HG02571 (cell line): ENCODE data around the gene CPSF3.

Experiments used
- ATAC-seq: cut with Tn5 transposase; IDR thresholded peaks from one replicate; pipeline ENCODE4 v1.9.1; 2021; ENCODE audit warnings: mild to moderate bottlenecking, moderate library complexity; ENCODE audit not compliant: unreplicated experiment

The CPSF3 gene

DNA sequence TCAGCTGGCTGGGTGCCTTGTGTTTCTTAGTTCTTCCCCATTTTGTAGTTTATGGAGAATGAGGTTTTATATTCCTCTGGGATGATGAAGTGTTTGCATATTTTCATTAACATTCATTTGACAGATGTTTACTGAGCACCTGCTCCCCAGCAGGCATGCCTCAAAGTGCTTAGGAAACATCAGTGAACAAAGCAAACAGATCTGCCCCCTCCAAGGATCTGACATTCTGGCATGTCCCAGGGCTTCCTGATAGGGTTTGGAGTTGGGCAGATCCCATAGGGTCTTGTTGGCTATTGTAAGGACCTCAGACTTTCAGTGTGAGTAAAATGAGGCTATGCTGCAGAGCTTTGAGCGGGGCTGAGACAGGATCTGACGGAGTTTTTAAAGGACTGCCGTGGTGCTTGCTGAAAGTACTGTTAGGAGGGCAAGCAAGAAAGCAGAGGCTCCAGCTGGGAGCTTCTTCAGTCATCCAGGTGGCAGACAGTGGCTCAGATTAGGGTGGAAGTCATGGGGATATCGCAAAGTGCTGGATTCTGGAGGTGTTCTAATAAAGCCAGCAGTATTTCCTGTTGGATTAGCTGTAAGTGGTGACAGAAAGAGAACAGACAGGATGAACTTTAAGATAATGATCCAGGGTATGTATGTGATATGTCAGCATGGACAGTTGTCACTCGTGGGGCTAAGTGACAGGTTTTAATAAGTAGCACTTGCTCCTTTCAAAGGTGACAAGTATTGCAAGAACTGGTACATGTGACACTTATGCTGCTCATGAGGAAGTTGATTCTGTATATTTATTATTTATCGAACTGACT is 39.6 kb downstream of the CPSF3 start:
- no peak for ATAC-seq

DNA sequence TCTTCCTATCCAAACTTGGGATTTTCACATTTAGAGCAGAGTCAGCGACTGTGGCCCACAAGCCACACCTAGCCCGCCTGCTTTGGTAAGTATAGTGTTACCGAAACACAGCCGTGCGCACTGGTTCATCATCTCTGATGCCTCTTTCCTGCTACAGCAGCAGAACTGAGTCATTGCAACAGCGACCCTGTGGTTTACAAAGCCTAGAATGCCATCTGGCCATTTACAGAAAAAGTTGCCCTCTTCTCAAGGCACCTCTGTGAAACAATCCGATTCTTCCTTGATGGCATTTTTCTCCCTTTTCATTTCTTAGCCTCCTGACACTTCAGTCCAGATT is 40.2 kb downstream of the CPSF3 start:
- no peak for ATAC-seq

DNA sequence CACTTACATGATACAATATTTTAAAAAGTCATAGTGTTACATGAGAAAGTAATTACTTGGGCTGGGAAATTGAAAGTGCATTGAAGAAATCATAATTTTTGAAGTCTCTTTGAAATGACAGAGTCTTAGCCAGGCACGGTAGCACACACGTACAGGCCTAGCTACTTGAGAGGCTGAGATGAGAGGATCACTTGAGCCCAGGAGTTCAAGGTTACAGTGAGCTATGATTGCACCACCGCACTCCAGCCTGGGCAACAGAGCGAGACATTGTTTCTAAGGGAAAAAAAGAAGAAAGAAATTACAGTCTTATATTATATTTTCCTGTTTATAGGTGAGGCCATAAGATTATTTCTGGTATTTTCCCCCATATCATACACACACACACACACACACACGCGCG is 41.7 kb downstream of the CPSF3 start:
- no peak for ATAC-seq

DNA sequence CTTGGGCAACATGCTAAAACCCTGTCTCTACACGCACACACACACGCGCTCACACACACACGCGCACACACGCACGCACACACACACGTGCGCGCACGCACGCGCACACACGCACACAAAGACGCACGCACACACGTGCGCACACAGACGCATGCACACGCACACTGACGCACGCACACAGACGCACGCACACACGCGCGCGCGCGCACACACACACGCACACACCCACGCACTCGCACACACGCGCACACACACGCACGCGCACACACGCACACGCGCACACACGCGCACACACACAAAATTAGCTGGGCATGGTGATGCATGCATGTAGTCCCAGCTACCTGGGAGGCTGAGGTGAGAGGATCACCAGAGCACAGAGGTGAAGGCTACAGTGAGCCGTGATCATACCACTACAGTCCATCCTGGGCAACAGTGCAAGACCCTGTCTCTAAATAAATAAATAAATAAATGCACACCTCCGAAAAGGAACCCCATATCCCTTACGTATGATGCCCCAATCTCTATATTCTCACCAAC is 42.8 kb downstream of the CPSF3 start:
- ATAC-seq, result no peak

DNA sequence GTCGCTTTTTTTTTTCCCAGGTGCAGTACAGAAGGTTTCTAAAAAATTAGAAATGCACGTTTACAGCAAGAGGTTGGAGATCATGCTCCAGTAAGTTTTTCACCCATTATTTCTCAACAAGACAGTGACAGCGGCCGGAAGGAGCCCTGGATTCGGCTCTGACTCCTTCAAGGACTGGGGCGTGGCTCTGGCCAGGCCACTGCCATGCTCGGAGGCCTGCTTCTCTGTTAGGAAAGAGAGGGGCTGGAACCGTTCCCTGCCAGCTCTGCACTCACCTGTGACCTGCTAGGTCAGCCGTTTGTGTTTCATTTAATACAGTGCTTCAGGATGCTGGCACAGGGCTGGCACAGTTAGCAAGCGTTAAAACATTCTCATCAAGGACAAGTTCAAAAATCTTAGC is 44.2 kb downstream of the CPSF3 start:
- ATAC-seq, result no peak

DNA sequence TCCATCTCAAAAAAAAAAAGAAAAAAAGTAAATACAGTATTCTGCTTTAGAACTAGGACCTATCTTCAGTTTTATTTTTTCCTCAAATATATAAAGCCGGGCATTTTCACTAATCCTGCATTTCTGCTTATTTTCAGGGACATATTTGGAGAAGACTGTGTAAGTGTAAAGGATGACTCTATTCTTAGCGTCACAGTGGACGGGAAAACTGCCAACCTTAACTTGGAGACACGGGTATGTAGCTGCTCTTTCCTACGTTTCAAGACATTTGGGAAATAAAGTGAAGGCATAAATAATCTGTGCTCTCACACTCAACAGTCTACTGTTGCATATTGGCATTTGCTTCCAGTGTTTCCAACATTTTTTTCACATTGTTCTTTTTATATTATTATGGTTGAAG is 47.8 kb downstream of the CPSF3 start:
- no peak for ATAC-seq

DNA sequence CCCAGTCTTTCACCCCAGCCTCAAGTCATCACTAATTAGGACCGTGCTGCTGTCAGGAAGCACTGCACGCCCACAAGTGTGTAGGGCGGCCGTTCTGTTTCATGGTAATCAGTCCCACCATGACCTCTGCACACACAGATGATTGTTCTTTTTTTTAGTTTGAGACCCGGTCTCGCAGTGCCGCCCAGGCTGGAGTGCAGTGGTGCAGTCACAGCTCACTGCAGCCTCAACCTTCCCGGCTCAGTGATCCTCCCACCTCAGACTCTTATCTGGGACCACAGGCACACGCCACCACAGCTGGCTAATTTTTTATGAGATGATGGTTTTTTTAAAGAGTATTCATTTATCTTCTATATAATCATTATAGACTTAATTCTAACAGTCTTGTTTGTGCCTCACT is 49.1 kb downstream of the CPSF3 start:
- no peak for ATAC-seq

DNA sequence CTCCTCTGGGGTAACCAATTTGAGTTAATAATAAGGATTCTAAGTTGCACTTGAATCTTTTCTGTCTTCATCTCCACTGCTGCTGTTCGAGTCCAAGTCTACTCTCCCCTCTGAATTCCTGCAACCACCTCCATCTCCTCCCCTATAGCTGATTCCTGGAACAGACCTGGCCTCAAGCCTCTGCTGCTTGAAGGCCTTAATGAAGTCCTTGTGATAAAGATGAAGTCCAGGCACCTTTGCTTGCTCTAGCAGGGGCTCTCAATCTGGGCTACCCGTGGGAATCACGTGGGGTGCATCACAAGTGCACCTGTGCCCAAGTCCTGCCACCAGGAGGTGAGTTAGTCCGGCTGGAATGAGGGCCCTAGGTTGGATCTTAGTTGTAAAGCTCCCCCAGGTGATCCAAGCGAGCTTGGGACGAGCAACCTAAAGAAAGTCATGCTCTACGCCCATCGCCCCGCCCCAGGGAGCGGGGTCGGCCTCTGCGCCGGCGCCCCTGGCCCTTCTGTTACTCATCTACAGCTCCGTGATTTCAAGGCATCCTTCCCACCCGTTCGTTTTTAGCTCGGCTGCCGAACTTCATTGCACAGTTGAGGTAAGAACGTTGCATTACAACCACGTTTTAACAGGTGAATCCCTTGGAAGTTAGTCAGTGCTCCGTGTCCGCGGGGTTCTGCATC is 50.0 kb downstream of the CPSF3 start:
- no peak for ATAC-seq

DNA sequence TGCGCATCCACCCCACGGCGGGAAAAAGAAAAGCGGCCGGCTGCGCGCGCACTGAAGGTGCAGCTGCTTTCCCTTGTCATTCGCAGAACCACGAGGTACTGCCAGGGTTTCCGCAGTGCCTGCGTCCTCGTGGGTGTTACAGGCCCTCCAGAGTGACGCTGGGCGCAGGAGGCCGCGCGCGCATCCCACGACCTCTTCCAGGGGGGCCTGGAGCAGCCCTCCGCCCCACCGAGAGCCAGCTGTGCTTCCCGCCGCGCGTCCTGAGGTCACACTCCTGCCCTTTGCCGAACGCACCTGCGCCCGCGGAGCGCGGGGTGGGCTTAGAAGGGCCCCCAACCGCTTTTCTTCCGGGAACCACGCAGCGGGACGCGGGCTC is 50.5 kb downstream of the CPSF3 start:
- peak; percentile 24 for ATAC-seq

DNA sequence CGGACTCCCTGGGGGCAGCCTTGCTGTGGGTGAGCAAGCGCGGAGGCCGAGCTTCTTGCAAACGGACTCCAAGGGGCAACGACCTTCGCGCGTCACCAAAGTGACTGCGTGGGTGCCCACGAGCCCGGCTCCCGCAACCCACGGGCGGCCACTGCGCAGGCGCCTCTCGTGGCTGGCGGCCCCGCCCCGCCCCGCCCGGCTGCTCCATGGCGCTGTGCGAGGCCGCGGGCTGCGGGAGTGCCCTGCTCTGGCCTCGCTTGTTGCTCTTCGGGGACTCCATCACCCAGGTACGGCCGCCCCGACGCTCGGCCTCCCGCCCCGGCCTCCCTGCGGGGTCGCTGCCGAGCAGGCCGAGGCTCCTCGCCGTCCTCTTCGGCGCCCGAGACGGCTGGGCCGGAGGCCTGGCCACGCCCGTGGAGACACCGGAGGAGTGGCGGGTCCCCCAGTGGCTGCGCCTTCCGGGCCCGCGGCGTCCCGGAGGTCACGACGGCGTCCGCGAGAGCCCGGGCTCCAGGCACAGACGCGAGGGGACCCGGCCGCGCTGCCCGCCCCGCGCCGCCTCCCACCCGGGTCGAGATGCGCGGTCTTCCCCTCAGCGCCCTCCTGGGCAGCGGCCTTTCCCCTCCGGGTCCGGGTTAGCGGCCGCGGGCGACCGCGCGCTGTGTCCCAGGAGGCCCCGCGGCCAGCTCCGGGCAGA is 51.1 kb downstream of the CPSF3 start, which contains the start of gene IAH1:
Gene IAH1, plus strand, starts transcription at position 191 of the 697 bp plus-strand sequence. Its CDS starts 16 bp downstream, at position 207.
- ATAC-seq, result peak; percentile 73

DNA sequence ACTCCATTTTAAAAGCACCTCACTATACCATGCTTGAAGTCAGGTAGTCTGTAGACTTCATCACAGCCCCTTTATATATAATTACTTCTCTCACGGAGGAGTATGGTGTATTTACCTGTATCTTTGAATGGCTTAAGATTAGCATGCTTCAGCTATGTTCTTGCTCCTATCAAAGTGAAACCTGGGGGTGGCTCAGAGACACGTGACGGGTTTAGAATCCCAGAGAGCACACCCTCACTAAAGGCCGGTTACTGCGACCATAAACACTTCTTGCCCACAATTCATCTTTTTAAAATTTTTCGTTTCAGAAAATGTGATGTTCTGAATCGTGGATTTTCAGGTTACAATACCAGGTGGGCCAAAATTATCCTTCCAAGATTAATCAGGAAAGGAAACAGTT is 54.5 kb downstream of the CPSF3 start:
- ATAC-seq, result no peak

DNA sequence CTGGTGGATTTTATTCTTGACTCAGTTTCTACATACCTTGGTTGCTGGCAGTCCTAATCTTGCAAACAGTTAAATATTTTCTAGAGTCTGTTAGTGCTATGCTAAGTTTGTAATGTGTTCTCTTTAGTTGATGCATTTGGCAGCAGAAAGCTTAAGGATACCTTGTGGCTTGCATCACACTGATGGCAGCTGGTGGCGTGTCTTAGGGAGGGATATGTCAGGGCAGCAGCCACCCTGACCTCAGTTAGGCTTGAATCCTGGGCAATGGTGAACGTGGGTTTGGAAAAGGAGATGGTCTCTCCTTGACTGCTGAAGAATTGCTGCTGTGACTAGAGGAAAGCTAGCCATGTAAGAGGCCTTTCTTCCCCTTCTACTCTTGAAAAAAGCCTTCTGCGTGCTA is 55.1 kb downstream of the CPSF3 start:
- ATAC-seq, result no peak

DNA sequence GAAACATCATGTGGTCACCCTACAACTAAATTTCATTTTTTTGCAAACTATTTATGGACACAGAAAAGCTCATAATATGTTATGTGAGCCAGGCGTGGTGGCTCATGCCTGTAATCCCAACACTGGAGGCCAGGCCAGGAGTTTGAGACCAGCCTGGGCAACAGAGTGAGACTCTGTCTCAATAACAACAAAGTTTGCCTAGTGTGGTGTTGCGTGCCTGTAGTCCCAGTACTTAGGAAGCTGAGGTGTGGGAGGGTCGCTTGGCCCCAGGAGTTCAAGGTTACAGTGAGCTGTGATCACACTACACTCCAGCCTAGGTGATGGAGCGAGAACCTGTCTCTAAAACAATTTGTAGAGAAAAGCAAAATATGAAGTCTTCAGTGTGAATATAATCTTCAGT is 56.7 kb downstream of the CPSF3 start:
- no peak for ATAC-seq

DNA sequence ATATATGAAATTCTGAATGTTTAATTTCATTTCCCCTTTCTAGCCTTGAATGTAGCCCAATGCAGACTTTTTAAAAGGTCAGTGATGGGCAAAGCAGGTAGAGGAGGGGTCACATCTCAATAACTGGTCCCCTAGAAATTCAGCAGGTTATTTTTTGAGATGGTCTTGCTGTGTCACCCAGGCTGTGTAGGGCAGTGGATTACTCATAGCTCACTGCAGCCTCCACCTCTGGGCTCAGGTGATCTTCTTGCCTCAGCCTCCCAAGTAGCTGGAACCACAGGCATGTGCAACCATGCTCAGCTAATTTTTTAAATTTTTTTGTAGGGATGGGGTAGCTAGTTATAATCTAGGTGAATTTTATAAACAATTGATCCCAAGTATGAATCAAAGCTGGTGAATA is 59.7 kb downstream of the CPSF3 start:
- ATAC-seq, result no peak

DNA sequence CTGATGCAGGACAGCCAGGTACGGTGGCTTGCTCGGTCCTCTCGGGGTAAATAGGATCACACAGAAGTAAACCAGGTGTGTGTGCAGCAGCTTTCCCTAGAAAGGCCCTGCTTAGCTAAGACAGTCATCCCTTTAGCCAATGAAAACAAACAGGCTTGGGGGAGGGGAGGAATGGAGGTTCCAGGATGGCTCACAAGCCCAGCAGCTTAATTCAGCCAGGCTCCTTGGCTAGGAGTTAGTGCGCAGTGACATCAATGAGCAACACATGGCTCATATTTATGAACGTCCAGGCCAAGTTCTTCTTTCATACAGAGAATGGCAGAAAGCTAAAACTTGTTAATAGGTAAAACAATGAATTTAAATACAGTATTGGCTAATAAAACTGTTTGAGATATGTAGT is 61.1 kb downstream of the CPSF3 start:
- no peak for ATAC-seq

DNA sequence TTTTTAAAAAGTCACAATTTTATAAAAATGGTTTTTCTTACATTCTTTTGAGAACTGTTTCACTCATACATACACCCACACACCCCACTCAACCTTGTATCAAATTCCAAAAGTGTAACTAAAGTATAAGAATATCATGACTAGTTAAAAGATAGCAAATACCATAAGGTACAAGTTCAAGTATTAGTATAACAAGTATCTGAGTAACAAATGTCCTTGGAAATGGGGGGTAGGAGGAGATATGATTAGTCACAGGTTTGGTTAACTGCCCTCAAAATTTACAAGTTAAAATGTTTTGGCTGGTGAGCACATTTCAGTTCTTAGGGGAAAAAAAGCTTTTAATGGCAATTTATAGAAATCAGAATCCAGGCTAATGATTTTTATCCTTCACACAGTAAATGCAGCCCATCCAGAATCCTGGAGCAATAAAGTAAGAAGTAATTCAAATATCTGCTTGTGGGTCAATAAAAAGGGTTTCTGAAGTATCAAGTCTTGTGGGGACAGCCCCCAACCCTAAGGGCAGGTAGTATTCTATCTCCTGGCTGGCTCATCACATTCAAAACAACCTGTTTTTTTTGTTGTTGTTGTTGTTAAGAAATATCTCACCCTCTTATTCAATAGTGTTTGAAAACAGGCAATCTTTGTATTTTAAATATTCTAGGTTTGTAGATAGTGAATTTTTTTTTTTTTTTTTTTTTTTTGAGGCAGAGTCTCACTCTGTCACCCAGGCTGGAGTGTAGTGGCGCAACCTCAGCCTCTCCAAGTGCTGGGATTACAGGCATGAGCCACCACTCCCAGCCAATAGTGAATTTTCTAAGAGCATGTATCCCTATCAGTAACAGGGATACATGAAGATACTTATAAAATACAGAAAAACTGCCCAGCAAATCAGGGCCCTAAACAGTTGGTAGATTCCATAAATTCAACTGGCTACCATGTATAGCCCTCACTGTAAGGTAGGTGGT is 65.4 kb downstream of the CPSF3 start:
- ATAC-seq, result no peak

DNA sequence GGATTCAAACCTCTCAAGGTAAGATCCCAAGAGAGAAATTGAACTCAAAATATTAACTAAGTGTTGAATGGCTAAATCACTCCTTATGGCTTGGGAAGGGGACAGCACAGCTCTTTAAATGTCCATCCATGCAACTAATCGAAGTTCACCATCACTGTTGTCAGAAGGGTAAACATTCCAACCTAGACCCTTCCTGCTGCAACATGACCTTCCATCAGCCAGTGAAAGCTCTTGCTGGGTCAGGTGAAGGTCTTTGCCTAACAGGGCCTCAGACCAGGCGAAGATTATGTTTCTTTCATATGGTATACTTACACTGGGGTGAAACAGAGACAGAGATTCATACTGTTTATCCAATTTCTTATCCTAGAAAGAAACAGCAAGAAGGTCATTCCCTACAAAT is 67.3 kb downstream of the CPSF3 start:
- ATAC-seq, result no peak

DNA sequence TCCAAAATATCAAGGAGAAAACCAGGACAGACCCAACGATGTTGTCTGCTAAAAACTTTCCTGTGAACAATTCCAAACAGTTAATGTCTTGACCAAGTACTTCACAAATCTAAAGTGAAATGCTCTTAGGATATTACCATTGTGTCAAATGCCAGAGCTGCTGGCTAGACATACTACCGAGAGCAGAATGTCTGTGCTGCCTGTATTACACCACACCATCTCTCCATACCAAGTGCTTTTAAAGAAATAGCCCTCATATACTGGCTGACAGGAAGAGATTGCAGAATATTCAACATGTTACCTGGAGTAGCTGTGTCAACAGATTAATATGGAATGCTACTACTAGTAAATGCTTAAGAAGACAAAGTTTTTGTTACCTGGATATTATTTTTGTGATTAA is 69.5 kb downstream of the CPSF3 start:
- ATAC-seq, result no peak

DNA sequence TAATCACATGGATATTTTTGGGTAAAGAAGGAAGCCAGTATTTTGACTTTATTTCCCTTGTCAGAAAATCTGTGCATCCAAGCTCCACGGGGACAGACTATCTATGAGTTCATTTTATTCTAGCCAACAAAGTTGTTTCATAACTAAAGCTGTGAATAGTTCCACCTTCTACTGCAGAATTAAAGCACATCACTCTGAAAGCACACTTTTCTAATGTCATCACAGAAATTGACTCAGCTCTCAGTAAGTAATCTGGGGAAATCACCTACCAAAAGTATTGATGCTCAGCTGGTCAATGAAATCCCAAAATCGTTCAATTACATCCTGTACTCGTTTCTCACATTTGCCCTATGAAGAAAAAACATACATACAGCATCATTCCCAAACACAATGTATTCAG is 70.0 kb downstream of the CPSF3 start:
- no peak for ATAC-seq

DNA sequence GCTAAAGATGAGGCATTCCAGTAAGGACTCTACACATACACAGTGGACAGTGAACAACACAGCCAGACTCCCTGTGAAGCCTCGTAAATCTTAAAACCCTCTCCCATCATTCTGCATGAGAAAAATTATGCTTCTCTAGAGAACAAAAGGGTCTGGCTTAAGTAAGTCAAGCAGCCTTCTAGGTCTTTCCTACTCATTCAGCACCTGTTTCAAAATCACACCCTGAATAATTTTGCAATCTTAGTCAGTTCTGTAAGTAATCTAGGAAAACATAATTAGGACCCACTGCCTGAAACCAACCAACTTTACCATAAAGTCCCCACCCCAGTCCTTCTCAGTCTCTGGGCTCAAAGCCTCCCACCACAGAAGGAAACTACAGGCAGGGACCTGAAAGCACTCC is 70.6 kb downstream of the CPSF3 start:
- no peak for ATAC-seq

DNA sequence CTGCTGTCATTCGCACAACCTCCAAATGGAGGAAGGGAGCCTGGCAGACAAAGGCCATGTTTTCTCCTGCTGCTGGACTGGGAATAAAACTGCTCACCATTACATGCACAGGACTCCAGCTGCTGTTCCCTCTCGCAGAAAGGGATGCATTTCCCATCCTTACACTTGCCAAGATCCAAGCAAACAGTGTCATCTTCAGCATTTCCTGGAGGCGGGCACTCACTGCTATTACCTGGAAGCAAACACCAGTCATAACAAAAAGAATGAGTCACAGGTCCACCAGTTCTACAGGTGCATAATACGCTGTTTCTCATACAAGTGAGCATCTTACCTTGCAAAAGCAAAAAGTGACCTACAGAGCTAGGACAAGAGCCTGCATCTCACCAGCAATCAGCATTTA is 73.6 kb downstream of the CPSF3 start:
- ATAC-seq, result no peak
